Left renal cortex interstitium (tissue), 4 donors: ENCODE results near the gene NR3C2. TPM values are rescaled to one million over a fixed set of nuclear protein-coding genes. Genes with fewer than 3 reads are reported as not detected.

Experiments used
- DNase-seq, 4 donors: peaks; one replicate each; pipeline ENCODE4 v3.0.0-alpha.2; 2013; ENCODE audit warnings: low read depth in 4 of 4, low spot score in 2 of 4, missing footprints in 1 of 4
- polyA plus RNA-seq, 4 donors: library from polyadenylated mRNA; unstranded; fragments of 120-200 nt; gene quantifications; one replicate each; pipeline ENCODE4 v1.2.1, GENCODE V29; 2013; ENCODE audit not compliant: insufficient read length in 4 of 4

The NR3C2 gene
- polyA plus RNA-seq, 4 donors, result 14.0 to 20.0 (median 16.0) TPM

DNA sequence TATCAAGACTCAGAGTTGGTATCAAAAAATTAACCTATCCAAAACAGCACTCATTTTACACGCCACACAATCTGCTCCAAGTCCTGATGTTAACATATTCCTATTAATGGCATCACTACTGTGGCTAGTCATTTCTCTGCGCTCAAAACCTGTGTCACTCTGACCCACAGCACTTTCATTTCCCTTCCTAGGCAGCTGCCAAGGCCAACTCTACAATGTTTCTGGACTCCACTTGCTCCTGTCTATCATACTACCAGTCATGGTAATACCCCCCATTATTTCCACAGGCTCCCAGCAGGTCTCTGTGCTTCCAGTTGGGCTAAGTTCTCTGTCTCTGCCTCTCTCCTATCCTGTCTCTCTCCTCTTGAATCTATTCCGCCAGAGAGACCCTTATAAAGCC, 323.6 kb downstream of the NR3C2 start:
- DNase-seq, result no peak

DNA sequence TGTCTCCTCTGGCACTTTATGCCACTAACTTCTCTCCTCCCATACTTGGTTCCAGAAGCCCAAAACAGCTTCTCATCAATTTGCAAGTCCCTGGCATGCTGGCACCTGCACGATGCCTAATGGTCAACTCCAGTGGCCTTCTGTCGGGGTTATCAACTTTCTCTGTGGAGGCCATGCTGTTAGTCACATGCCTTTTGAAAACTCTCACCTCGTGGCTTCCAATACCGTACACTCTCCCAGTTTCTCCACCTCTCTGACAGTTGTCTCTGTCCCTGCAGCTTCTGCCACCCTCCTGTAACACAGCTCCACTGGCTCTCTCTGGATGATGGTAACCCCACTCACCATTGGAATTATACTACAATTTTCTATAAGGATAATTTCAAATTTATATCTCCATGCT, 324.0 kb downstream of the NR3C2 start:
- no peak for DNase-seq

DNA sequence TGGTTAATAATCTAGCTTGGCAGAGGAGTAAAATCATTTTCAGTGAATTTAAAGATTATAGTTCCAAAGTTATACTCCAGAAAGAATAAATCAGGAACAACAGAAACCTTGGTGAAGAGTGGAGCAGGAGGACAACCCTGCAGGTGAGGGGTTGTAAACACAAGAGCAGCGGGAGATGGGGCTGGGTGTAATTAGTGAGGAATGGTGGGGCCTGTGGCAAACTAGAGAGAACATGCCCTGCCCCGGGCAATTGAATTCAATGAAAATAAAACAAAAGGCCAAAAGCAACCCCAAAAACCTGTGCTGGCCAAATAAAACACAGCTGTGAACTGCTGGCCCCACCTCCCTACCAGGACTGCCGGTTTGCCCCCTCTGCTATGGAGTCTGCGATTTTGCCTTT, 325.2 kb downstream of the NR3C2 start:
- no peak for DNase-seq

- DNase-seq, result peak in 3 of 4 donors; percentile 9 to 48 (median 14)
These were observed 325.9 kb downstream of the NR3C2 start for GRCh38 chr4:148116264-148116663.

DNA sequence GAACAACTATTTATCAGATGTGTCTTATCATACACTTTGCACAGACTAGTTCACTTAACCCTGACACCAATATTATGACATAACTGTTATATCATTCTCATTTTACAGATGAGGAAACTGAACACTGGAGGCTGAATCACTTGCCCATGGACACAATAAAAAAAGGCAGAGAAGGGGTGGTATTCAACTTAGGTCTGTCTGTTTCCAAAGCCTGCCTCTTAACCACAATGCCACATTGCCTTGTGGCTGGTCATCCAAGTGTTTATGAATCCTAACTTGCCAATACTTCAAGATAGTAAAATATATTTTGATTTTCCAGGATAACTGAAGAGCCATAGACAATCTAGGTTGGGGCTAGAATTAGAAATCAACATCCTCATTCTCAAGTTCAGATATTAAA, 327.8 kb downstream of the NR3C2 start:
- no peak for DNase-seq

GRCh38 chr4:148112231-148112982, 329.8 kb downstream of the NR3C2 start:
- no peak for DNase-seq

DNA sequence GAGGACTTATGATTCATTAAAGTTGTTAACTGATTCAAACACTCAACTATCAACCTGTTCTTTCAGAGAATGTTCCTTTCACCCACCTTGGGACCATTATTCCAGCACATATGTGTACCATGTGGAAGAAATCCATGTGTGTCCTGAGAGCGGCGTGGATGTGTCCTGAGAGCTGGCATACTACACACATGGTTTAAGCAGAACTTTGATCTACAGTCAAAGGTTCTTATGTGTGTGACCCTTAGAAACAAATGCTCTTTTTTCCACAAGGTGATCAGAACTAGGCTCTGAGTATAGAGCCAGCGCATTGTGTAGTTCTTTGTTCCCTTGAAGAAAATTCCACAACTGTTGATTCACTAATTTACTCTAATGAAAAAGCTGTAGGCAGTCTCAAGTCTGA, 332.0 kb downstream of the NR3C2 start:
- no peak for DNase-seq

GRCh38 chr4:148109216-148109615, 333.0 kb downstream of the NR3C2 start:
- no peak for DNase-seq

- DNase-seq, result no peak
These were observed 333.4 kb downstream of the NR3C2 start for GRCh38 chr4:148108766-148109165.

GRCh38 chr4:148103597-148104355, 338.4 kb downstream of the NR3C2 start:
- DNase-seq, result no peak

GRCh38 chr4:148101790-148102189, 340.4 kb downstream of the NR3C2 start:
- DNase-seq, result no peak

DNA sequence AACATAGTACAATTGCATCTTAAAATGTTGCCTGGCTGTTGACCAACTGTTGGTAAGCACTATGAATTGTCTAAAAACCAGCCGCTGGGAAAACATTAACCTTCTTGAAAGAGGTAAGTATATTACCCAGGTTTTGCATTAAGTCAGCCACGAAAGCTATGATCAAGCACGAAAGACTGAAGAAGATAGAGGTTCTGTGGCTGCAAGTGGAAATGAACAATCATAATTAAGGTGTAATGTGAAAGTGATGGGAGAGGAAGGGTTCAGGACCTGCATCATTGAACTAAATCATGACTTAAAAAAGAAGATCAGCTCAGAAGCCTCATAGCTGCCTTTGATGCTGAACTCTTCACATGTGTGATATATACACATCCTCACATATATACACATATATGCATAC, 341.0 kb downstream of the NR3C2 start:
- no peak for DNase-seq

DNA sequence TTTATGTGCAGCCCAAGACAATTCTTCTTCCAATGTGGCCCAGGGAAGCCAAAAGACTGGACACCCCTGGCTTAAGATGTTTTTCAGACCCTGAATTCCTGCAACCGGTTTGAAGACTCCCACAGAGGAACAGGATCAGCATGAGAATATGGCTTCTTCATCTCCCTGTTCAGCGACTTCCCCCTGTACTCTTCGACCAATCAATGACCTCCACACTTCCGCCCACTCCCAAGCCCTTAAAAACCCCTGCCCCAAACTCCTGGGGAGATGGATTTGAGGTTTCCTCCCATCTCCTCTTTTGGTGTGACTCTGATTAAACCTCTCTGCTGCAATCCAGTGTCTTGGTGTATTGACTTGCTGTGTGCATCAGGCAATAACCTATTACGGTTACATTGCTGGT, 344.4 kb downstream of the NR3C2 start:
- DNase-seq, result no peak

GRCh38 chr4:148095346-148095923, 346.8 kb downstream of the NR3C2 start:
- DNase-seq, result no peak

DNA sequence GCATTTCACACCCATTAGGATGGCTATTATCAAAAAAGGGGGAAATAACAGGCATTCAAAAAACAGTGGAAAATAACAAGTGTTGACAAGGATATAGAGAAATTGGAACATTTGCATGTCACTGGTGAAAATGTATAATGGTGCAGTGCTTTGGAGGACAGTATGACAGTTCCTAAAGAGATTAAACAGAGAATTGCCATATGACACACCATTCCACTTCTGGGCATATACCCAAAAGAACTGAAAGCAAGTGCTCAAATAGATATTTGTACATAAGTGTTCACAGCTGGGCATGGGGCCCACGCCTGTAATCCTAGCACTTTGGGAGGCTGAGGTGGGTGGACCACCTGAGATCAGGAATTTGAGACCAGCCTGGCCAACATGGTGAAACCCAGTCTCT, 348.1 kb downstream of the NR3C2 start:
- DNase-seq, result no peak

GRCh38 chr4:148093065-148093464, 349.1 kb downstream of the NR3C2 start:
- no peak for DNase-seq

DNA sequence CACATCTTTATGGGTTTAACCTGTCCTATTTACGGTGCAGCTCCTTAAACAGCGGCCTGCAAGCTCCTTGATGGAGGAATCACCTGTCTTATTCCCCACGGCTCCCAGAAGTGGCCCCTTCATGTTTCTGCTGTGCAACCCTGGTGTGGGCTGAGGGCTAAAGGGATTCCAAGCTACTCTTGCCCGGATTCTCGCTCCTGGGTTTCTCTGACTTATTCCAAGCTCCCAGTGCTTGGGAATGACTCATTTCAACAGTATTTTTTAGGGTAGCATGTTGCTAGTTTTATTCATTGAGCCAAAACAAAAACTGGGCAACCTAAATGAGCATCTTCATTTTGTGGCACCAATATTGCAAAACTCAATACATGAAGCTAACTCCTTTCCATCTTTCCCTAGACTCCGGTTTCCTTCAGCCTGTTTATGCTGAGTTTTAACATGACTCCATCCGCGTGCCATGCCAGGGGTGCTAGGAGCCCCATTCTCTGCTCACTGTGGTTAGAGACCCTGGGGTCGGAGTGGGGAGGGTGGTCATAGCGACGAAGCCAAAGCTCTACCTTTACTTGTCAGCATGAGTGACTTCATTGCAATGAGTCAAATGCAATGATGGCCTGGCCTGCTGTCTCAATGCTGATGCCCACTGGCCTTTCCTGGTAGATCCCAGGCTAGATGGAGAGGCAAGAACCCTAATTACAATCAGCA, 349.7 kb downstream of the NR3C2 start:
- no peak for DNase-seq

- no peak for DNase-seq
These were observed 350.3 kb downstream of the NR3C2 start for GRCh38 chr4:148091896-148092295.

DNA sequence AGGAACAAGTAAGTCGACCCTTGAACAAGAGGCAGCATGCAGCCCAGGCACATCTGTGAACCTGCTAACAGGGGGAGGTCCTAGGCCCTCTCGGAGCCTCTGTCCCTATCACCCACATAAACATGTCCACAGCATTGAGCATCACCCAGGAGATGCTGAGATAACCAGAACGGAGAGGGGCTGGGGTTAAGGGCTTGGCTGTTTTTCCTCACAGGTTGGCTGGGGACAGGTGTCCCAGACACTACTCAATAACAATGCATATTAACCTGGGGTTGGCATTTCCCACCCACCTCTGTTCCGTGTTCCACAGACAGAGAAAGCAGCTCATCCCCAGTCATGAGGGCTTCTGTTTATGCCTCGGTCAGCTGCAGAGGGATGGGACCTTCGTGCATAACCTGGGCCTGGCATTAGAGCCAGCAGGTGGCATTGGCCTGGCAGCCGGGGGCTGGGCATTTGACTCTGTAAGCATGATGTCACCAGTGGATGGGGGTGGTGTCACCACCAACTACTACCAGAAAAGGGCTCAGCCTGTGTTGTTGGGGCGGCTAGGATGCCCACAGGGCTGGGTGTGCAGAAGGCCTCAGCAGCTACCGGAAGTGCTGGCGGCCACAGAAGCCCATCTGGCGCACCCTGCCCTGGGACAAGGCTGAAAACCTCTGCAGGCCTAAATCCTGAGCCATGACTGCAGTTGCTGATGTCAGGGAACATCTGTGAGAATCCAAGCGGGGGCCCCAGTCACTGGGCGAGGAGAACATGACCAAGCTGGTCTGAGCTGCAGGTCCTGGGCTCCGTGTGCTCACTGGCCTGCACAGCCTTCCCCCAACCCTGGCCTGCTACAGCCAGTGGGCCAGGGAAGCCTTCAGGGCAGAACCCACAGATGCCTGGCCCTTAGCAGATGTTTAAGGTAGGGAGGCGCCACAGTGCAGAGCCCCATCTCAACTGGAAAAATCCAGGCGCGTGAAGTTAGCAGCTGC, 351.4 kb downstream of the NR3C2 start:
- DNase-seq, result no peak

GRCh38 chr4:148090029-148090428, 352.2 kb downstream of the NR3C2 start:
- DNase-seq, result no peak
